ENCODE results near the gene DNALI1. TPM values are rescaled to one million over a fixed set of nuclear protein-coding genes. Genes with fewer than 3 reads are reported as not detected.

The DNALI1 gene
- total and polyA plus RNA-seq, 2 of the 4 experiments (the other 2 are of a cell fraction) = 9.1 to 10.1 TPM

- DNase-seq = no peak
- in situ Hi-C loops (cut with MboI; ENCODE audit: low sequenced_read_pairs) = loop anchor here (5.0 to 25.0 kb wide), 2 partner anchors 62 to 1202 kb away; no protein-coding TSS in a partner anchor
- no peak overlapping the region for H3K4me2 ChIP-seq (ENCODE audit: low read depth, low read length)
- H2AK9ac ChIP-seq (replicated peaks; ENCODE audit: low read depth, low read length, poor library complexity) = no peak overlapping the region
- no peak overlapping the region for H3K4me3 ChIP-seq (ENCODE audit: insufficient read depth, low read depth, low read length)
- no peak overlapping the region for H4K5ac ChIP-seq (ENCODE audit: low read depth, low read length)
- H3K4ac ChIP-seq (ENCODE audit: low read depth, low read length) = no peak overlapping the region
- no peak overlapping the region for H3K14ac ChIP-seq (replicated peaks; ENCODE audit: low read depth, low read length)
- intact Hi-C loops (cut with micrococcal nuclease) = loop anchor here (10.0 kb wide), 1 partner anchor 195 kb away; the partner anchor contains the start of genes C1orf122 and YRDC
- H3K79me1 ChIP-seq (ENCODE audit: low read depth in 1 of 2, low read length in 2 of 2) = no peaks in the 10 kb centered on the region
- no peak overlapping the region for H2AK5ac ChIP-seq (ENCODE audit: low read depth, low read length)
- dilution Hi-C loops (cut with HindIII; ENCODE audit: low sequenced_read_pairs, unreplicated experiment) = no loop called here
- no peak for ATAC-seq (ENCODE audit: low read depth)
- no peak overlapping the region for H2BK15ac ChIP-seq (ENCODE audit: low read depth, low read length)
- no peak overlapping the region for H3K9ac ChIP-seq (ENCODE audit: low read depth, low read length)
- H3K27ac ChIP-seq (ENCODE audit: insufficient read depth, low read length) = no peak overlapping the region
- no peaks in the 10 kb centered on the region for H3K9me1 ChIP-seq (ENCODE audit: insufficient read depth, low read length)
- H3K27me3 ChIP-seq (ENCODE audit: control insufficient read depth, insufficient read depth, low read length) = peaks cover 44% of the 10 kb centered on the region
- H2BK5ac ChIP-seq (ENCODE audit: low read depth, low read length, poor library complexity, severe bottlenecking) = no peak overlapping the region
- WGBS, 2 experiments (ENCODE audit: extremely low coverage in 2 of 2, insufficient read length in 1 of 2) = no CpG with 5 or more reads among the region's 2 CpGs
- no peak overlapping the region for H3K18ac ChIP-seq (ENCODE audit: low read depth, low read length)
- no peak overlapping the region for H4K91ac ChIP-seq (ENCODE audit: insufficient read depth, low read depth, low read length)
- no peak for TF ChIP-seq POLR2A (IDR thresholded peaks at IDR 0.05; ENCODE audit: low read depth, low read length)
- TF ChIP-seq ELK1 (IDR thresholded peaks at IDR 0.05; ENCODE audit: borderline replicate concordance, low read depth, low read length) = no peak
- TF ChIP-seq RAD21 (IDR thresholded peaks at IDR 0.05; ENCODE audit: low read length) = no peak
- no peak for TF ChIP-seq FOS (IDR thresholded peaks at IDR 0.05; ENCODE audit: low read depth, low read length)
- no peak for TF ChIP-seq CHD1 (IDR thresholded peaks at IDR 0.05; ENCODE audit: low read depth, low read length)
- no peak for TF ChIP-seq MAFK (IDR thresholded peaks at IDR 0.05; ENCODE audit: low read depth, low read length)
- TF ChIP-seq CEBPB (IDR thresholded peaks at IDR 0.05; ENCODE audit: low read depth, low read length) = no peak
- TF ChIP-seq MXI1 (IDR thresholded peaks at IDR 0.05; ENCODE audit: borderline replicate concordance, low read depth, low read length) = no peak
- TF ChIP-seq SMC3 (IDR thresholded peaks at IDR 0.05; ENCODE audit: low read depth, low read length) = no peak
- TF ChIP-seq RCOR1 (IDR thresholded peaks at IDR 0.05; ENCODE audit: insufficient replicate concordance, low read length) = no peak
- no peak for TF ChIP-seq RFX5 (IDR thresholded peaks at IDR 0.05; ENCODE audit: low read depth, low read length)
- TF ChIP-seq, protein P1, sequence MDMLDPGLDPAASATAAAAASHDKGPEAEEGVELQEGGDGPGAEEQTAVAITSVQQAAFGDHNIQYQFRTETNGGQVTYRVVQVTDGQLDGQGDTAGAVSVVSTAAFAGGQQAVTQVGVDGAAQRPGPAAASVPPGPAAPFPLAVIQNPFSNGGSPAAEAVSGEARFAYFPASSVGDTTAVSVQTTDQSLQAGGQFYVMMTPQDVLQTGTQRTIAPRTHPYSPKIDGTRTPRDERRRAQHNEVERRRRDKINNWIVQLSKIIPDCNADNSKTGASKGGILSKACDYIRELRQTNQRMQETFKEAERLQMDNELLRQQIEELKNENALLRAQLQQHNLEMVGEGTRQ (IDR thresholded peaks at IDR 0.05; ENCODE audit: low read depth, low read length) = no peak
- no peak for TF ChIP-seq MAZ (IDR thresholded peaks at IDR 0.05; ENCODE audit: borderline replicate concordance, low read depth, low read length)
- TF ChIP-seq NFE2L2 (IDR thresholded peaks at IDR 0.05; ENCODE audit: low read depth, low read length) = no peak
- TF ChIP-seq BHLHE40 (IDR thresholded peaks at IDR 0.05; ENCODE audit: low read depth, low read length) = no peak
- TF ChIP-seq CTCF (conservative IDR thresholded peaks at IDR 0.05; ENCODE audit: low read depth, low read length) = no peak
- no peak overlapping the region for H4K8ac ChIP-seq (ENCODE audit: low read depth in 2 of 2, low read length in 2 of 2)
- no peaks in the 10 kb centered on the region for H3K36me3 ChIP-seq (ENCODE audit: control insufficient read depth, insufficient read depth, low read length)
- H3K23ac ChIP-seq (ENCODE audit: low read depth, low read length) = no peak overlapping the region
- no peak overlapping the region for H2BK120ac ChIP-seq (ENCODE audit: low read depth, low read length)
- peaks cover 3% of the 10 kb centered on the region; the same call in 1 of the 2 replicates for H3K4me1 ChIP-seq (ENCODE audit: control insufficient read depth, insufficient read depth, low read length)
- H3K9me3 ChIP-seq (ENCODE audit: control insufficient read depth, insufficient read depth, low read length) = no peaks in the 10 kb centered on the region
- no peak overlapping the region for H2BK20ac ChIP-seq (ENCODE audit: low read depth, low read length)
- H3K56ac ChIP-seq (ENCODE audit: extremely low read depth, insufficient read depth, low read length) = no peak overlapping the region
- H4K20me1 ChIP-seq (ENCODE audit: insufficient read depth, low read length) = no peaks in the 10 kb centered on the region
- ChIA-PET CTCF (interaction anchor here (0.6 kb wide), 1 partner anchor 43 kb away, joined by 3 read pairs; no protein-coding TSS in a partner anchor), POLR2A (ENCODE audit: unreplicated experiment) (no interaction called here)
- H2AFZ ChIP-seq (replicated peaks; ENCODE audit: low read length, poor library complexity) = no peak overlapping the region
- no TSS peak for BruUV-seq (replicated peaks)
Observed at GRCh38 chr1:37609994-37610393, 53.3 kb downstream of the DNALI1 start.

Measured in IMR-90 (cell line).